IMR-90 (cell line): ENCODE results near the gene AICDA. TPM values are rescaled to one million over a fixed set of nuclear protein-coding genes. Genes with fewer than 3 reads are reported as not detected.

Experiments
- ATAC-seq: fragments of 200-7000 bp; cut with Tn5 transposase; 2 replicates; pipeline ENCODE4 v1.9.1; 2020; ENCODE audit warnings: low read depth, mild to moderate bottlenecking, moderate library complexity
- BruUV-seq: library from RNA; stranded (reverse); fragments of 400-500 nt; replicated peaks from 2 replicates; lab custom pipeline; 2021; lab: Mats Ljungman, UMichigan
- CTCF ChIA-PET: fragments of 300-600 bp; formaldehyde crosslinking; extraction: SDS; loops from one replicate; lab custom pipeline; 2021; ENCODE audit warnings: antibody characterized with exemption; lab: Yijun Ruan, JAX
- POLR2A ChIA-PET: fragments of 300-600 bp; sonication (Branson Sonifier 250); formaldehyde crosslinking; loops from one replicate; lab custom pipeline; 2022; ENCODE audit warnings: antibody characterized with exemption; ENCODE audit not compliant: unreplicated experiment; lab: Charles Lee
- DNase-seq: peaks from one replicate; pipeline ENCODE4 v3.0.0; 2013
- H2AFZ ChIP-seq: replicated peaks from 2 replicates; pipeline ENCODE3; 2013; ENCODE audit warnings: low read length, mild to moderate bottlenecking; ENCODE audit not compliant: poor library complexity
- H2AK5ac ChIP-seq: 2 replicates; pipeline ENCODE4 v1.6.1; 2013; ENCODE audit warnings: low read depth, low read length, inconsistent platforms
- H2AK9ac ChIP-seq: replicated peaks from 2 replicates; pipeline ENCODE3; 2013; ENCODE audit warnings: mild to moderate bottlenecking, low read depth, low read length, moderate library complexity; ENCODE audit not compliant: poor library complexity
- H2BK120ac ChIP-seq: 2 replicates; pipeline ENCODE4 v1.6.1; 2013; ENCODE audit warnings: low read depth, low read length, inconsistent platforms
- H2BK15ac ChIP-seq: 3 replicates; pipeline ENCODE4 v1.6.1; 2013; ENCODE audit warnings: low read depth, low read length, inconsistent platforms
- H2BK20ac ChIP-seq: 2 replicates; pipeline ENCODE4 v1.6.1; 2013; ENCODE audit warnings: low read depth, mild to moderate bottlenecking, inconsistent platforms, low read length, moderate library complexity
- H2BK5ac ChIP-seq: 2 replicates; pipeline ENCODE4 v1.6.1; 2013; ENCODE audit warnings: mild to moderate bottlenecking, low read depth, low read length, inconsistent platforms; ENCODE audit not compliant: poor library complexity, severe bottlenecking
- H3K14ac ChIP-seq: replicated peaks from 2 replicates; pipeline ENCODE4 v1.6.1; 2013; ENCODE audit warnings: low read depth, low read length, inconsistent platforms
- H3K18ac ChIP-seq: 2 replicates; pipeline ENCODE4 v1.6.1; 2013; ENCODE audit warnings: low read depth, low read length, control low read depth
- H3K23ac ChIP-seq: 2 replicates; pipeline ENCODE4 v1.6.1; 2013; ENCODE audit warnings: low read depth, low read length, inconsistent platforms
- H3K27ac ChIP-seq: 2 replicates; pipeline ENCODE4 v1.5.1; 2013; ENCODE audit warnings: mild to moderate bottlenecking, control low read depth, low read length; ENCODE audit not compliant: insufficient read depth
- H3K27me3 ChIP-seq: 2 replicates; pipeline ENCODE4 v1.6.1; 2013; ENCODE audit warnings: low read length; ENCODE audit not compliant: control insufficient read depth, insufficient read depth
- H3K36me3 ChIP-seq: 2 replicates; pipeline ENCODE4 v1.6.1; 2013; ENCODE audit warnings: low read length, mixed read lengths; ENCODE audit not compliant: control insufficient read depth, insufficient read depth
- H3K4ac ChIP-seq: 2 replicates; pipeline ENCODE4 v1.6.1; 2013; ENCODE audit warnings: low read depth, low read length, inconsistent platforms
- H3K4me1 ChIP-seq: 2 replicates; pipeline ENCODE4 v1.6.1; 2013; ENCODE audit warnings: low read length, mixed read lengths; ENCODE audit not compliant: control insufficient read depth, insufficient read depth
- H3K4me2 ChIP-seq: 2 replicates; pipeline ENCODE4 v1.6.1; 2013; ENCODE audit warnings: low read depth, mild to moderate bottlenecking, control low read depth, low read length, moderate library complexity
- H3K4me3 ChIP-seq: 2 replicates; pipeline ENCODE4 v1.5.1; 2013; ENCODE audit warnings: low read depth, mild to moderate bottlenecking, control low read depth, low read length, moderate library complexity; ENCODE audit not compliant: insufficient read depth
- H3K56ac ChIP-seq: 2 replicates; pipeline ENCODE4 v1.6.1; 2013; ENCODE audit warnings: low read length, inconsistent platforms; ENCODE audit not compliant: insufficient read depth; ENCODE audit errors: extremely low read depth
- H3K79me1 ChIP-seq, 2 experiments: 2 replicates each; pipeline ENCODE4 v1.6.1; 2013; ENCODE audit warnings: low read length in 2 of 2, inconsistent platforms in 1 of 2, low read depth in 1 of 2
- H3K9ac ChIP-seq: 2 replicates; pipeline ENCODE4 v1.6.1; 2013; ENCODE audit warnings: low read depth, low read length, control low read depth
- H3K9me1 ChIP-seq: 2 replicates; pipeline ENCODE4 v1.6.1; 2013; ENCODE audit warnings: low read length, inconsistent platforms; ENCODE audit not compliant: insufficient read depth
- H3K9me3 ChIP-seq: 2 replicates; pipeline ENCODE4 v1.6.1; 2013; ENCODE audit warnings: low read length; ENCODE audit not compliant: control insufficient read depth, insufficient read depth
- H4K20me1 ChIP-seq: 2 replicates; pipeline ENCODE4 v1.6.1; 2013; ENCODE audit warnings: low read length, inconsistent platforms; ENCODE audit not compliant: insufficient read depth
- H4K5ac ChIP-seq: 2 replicates; pipeline ENCODE4 v1.6.1; 2013; ENCODE audit warnings: mild to moderate bottlenecking, low read depth, low read length, control low read depth
- H4K8ac ChIP-seq, 2 experiments: 2 replicates each; pipeline ENCODE4 v1.6.1; 2013; ENCODE audit warnings: low read depth in 2 of 2, low read length in 2 of 2, control low read depth in 1 of 2, inconsistent platforms in 1 of 2
- H4K91ac ChIP-seq: 2 replicates; pipeline ENCODE4 v1.6.1; 2013; ENCODE audit warnings: low read depth, low read length, inconsistent platforms; ENCODE audit not compliant: insufficient read depth
- BHLHE40 ChIP-seq: fragments of 150-350 bp; IDR thresholded peaks from 2 replicates; pipeline ENCODE4 v1.6.1; 2016; ENCODE audit warnings: mild to moderate bottlenecking, low read depth, low read length
- CHD1 ChIP-seq: IDR thresholded peaks from 2 replicates; pipeline ENCODE4 v1.6.1; 2012; ENCODE audit warnings: low read depth, low read length, improper control_type of control experiment
- ELK1 ChIP-seq: fragments of 150-350 bp; IDR thresholded peaks from 2 replicates; pipeline ENCODE4 v1.6.1; 2016; ENCODE audit warnings: low read depth, mild to moderate bottlenecking, low read length, moderate library complexity, borderline replicate concordance
- FOS ChIP-seq: fragments of 150-350 bp; IDR thresholded peaks from 2 replicates; pipeline ENCODE4 v1.6.1; 2016; ENCODE audit warnings: low read depth, low read length
- MAFK ChIP-seq: IDR thresholded peaks from 2 replicates; pipeline ENCODE4 v1.6.1; 2012; ENCODE audit warnings: low read depth, low read length, improper control_type of control experiment
- MAZ ChIP-seq: IDR thresholded peaks from 2 replicates; pipeline ENCODE4 v1.6.1; 2012; ENCODE audit warnings: low read depth, mild to moderate bottlenecking, low read length, improper control_type of control experiment, moderate library complexity, borderline replicate concordance
- MXI1 ChIP-seq: IDR thresholded peaks from 2 replicates; pipeline ENCODE4 v1.6.1; 2012; ENCODE audit warnings: low read depth, mild to moderate bottlenecking, low read length, moderate library complexity, borderline replicate concordance
- POLR2A ChIP-seq: IDR thresholded peaks from 2 replicates; pipeline ENCODE4 v1.6.1; 2012; ENCODE audit warnings: mild to moderate bottlenecking, low read depth, low read length
- RAD21 ChIP-seq: IDR thresholded peaks from 2 replicates; pipeline ENCODE4 v1.6.1; 2012; ENCODE audit warnings: low read length, improper control_type of control experiment
- RCOR1 ChIP-seq: IDR thresholded peaks from 2 replicates; pipeline ENCODE4 v1.6.1; 2012; ENCODE audit warnings: mild to moderate bottlenecking, low read length, improper control_type of control experiment; ENCODE audit not compliant: insufficient replicate concordance
- RFX5 ChIP-seq: IDR thresholded peaks from 2 replicates; pipeline ENCODE4 v1.8.0; 2012; ENCODE audit warnings: low read depth, mild to moderate bottlenecking, low read length, moderate library complexity
- SMC3 ChIP-seq: fragments of 150-350 bp; IDR thresholded peaks from 2 replicates; pipeline ENCODE4 v1.6.1; 2016; ENCODE audit warnings: low read depth, mild to moderate bottlenecking, antibody characterized with exemption, low read length, moderate library complexity
- USF2 ChIP-seq: fragments of 150-350 bp; IDR thresholded peaks from 2 replicates; pipeline ENCODE4 v1.6.1; 2017; ENCODE audit warnings: mild to moderate bottlenecking, antibody characterized with exemption, low read length, low read depth
- WGBS, 2 experiments: methylation state at CpG; one replicate each; pipeline versions ENCODE4 v1.1.5 to v1.1.7; 2013; ENCODE audit warnings: missing lambda C conversion rate in 2 of 2; ENCODE audit not compliant: insufficient read length in 1 of 2; ENCODE audit errors: extremely low coverage in 2 of 2; 5-methylcytosine and 5-hydroxymethylcytosine counted together
- dilution Hi-C: fragments of 300-500 bp; cut with HindIII; formaldehyde crosslinking; loops from one replicate; pipeline ENCODE4 v1.14.3; 2018; ENCODE audit warnings: low sequenced_read_pairs; ENCODE audit not compliant: unreplicated experiment
- in situ Hi-C: fragments of 300-500 bp; cut with MboI; formaldehyde crosslinking; loops from 3 replicates; pipeline ENCODE4 v1.14.3; 2019; ENCODE audit warnings: low sequenced_read_pairs, inconsistent platforms, mixed read lengths
- intact Hi-C: fragments of 100-400 bp; cut with micrococcal nuclease; formaldehyde crosslinking; loops from 2 replicates; pipeline ENCODE4 v1.10.0; 2022
- polyA plus RNA-seq, 3 experiments: library from polyadenylated mRNA; depleted of rRNA; stranded (reverse); fragments of >200 nt; gene quantifications; 2 replicates each; pipeline ENCODE4 v1.2.3, GENCODE V29; 2012; ENCODE audit warnings: low replicate concordance in 1 of 3
- total RNA-seq: library from RNA; depleted of rRNA; stranded (reverse); fragments of >200 nt; gene quantifications from 2 replicates; pipeline ENCODE4 v1.2.3, GENCODE V29; 2012

Gene AICDA
- total and polyA plus RNA-seq, 2 of the 4 experiments (the other 2 are of a cell fraction): not detected

- Histone ChIP-seq H3K9me3 (no peaks in the 10 kb centered on the region), H3K79me1 (no peaks in the 10 kb centered on the region), H2AFZ (no peak overlapping the region), H3K27me3 (peaks cover 12% of the 10 kb centered on the region), H3K23ac (no peak overlapping the region), H3K36me3 (no peaks in the 10 kb centered on the region), H4K20me1 (no peaks in the 10 kb centered on the region), H3K9me1 (no peaks in the 10 kb centered on the region), H2AK5ac (no peak overlapping the region), H3K4me2 (no peak overlapping the region), H2BK120ac (no peak overlapping the region), H3K9ac (no peak overlapping the region), H3K56ac (no peak overlapping the region), H3K27ac (no peak overlapping the region), H4K8ac (no peak overlapping the region), H4K5ac (no peak overlapping the region), H2AK9ac (no peak overlapping the region), H3K4ac (no peak overlapping the region), H2BK15ac (no peak overlapping the region), H3K18ac (no peak overlapping the region), H3K4me3 (no peak overlapping the region), H4K91ac (no peak overlapping the region), H2BK20ac (no peak overlapping the region), H2BK5ac (no peak overlapping the region), H3K14ac (no peak overlapping the region), H3K4me1 (no peaks in the 10 kb centered on the region)
- TF ChIP-seq RAD21 (no peak), RCOR1 (no peak), CHD1 (no peak), POLR2A (no peak), BHLHE40 (no peak), MXI1 (no peak), FOS (no peak), MAZ (no peak), USF2 (no peak), ELK1 (no peak), SMC3 (no peak), RFX5 (no peak), MAFK (no peak)
- no CpG with 5 or more reads among the region's 3 CpGs for WGBS, 2 experiments
- ChIA-PET CTCF (no interaction called here), POLR2A (no interaction called here)
- dilution Hi-C loops (no loop called here), intact Hi-C loops (no loop called here), in situ Hi-C loops (no loop called here)
- no TSS peak for BruUV-seq
- ATAC-seq: no peak
- no peak for DNase-seq
These were observed 49.1 kb upstream of the AICDA start for GRCh38 chr12:8661751-8662150.
